Panc1 (cell line): Measurements from ENCODE around the gene NOS1AP. TPM values are rescaled to one million over a fixed set of nuclear protein-coding genes. Genes with fewer than 3 reads are reported as not detected.

Source experiments
- ATAC-seq: fragments of 200-7000 bp; cut with Tn5 transposase; 2 replicates; pipeline ENCODE4 v1.9.1; 2020; ENCODE audit warnings: mild to moderate bottlenecking, moderate library complexity
- BruUV-seq: library from RNA; stranded (reverse); fragments of 400-500 nt; replicated peaks from 2 replicates; lab custom pipeline; 2021; lab: Mats Ljungman, UMichigan
- CTCF ChIA-PET: fragments of 300-600 bp; sonication (Branson Sonifier 250); formaldehyde crosslinking; loops from one replicate; lab custom pipeline; 2022; ENCODE audit warnings: antibody characterized with exemption; lab: Charles Lee
- POLR2A ChIA-PET: fragments of 300-600 bp; sonication (Branson Sonifier 250); formaldehyde crosslinking; loops from one replicate; lab custom pipeline; 2022; ENCODE audit warnings: antibody characterized with exemption; lab: Charles Lee
- DNase-seq: peaks from one replicate; pipeline ENCODE4 v3.0.0-alpha.2; 2010; ENCODE audit warnings: low read depth, low spot score
- H3K27ac ChIP-seq: 2 replicates; pipeline ENCODE4 v1.5.1; 2011; ENCODE audit warnings: mild to moderate bottlenecking, low read length, inconsistent platforms
- H3K27me3 ChIP-seq: fragments of 200-500 bp; sonication (Bioruptor generic); 2 replicates; pipeline ENCODE4 v1.6.0; 2014; ENCODE audit warnings: low read length, inconsistent platforms; ENCODE audit not compliant: control insufficient read depth, insufficient read depth
- H3K36me3 ChIP-seq: fragments of 200-500 bp; sonication (Bioruptor generic); 2 replicates; pipeline ENCODE4 v1.5.1; 2014; ENCODE audit warnings: inconsistent platforms, mild to moderate bottlenecking, low read length, moderate library complexity; ENCODE audit not compliant: control insufficient read depth, insufficient read depth
- H3K4me1 ChIP-seq: 2 replicates; pipeline ENCODE4 v1.5.1; 2011; ENCODE audit warnings: inconsistent platforms, mild to moderate bottlenecking, low read length, moderate library complexity; ENCODE audit not compliant: control insufficient read depth, insufficient read depth
- H3K4me3 ChIP-seq, 2 experiments: 2 replicates each; pipeline ENCODE4 v1.5.1; 2011 to 2012; ENCODE audit warnings: low read depth in 2 of 2, low read length in 2 of 2, mild to moderate bottlenecking in 2 of 2, inconsistent platforms in 1 of 2, moderate library complexity in 1 of 2
- H3K9me3 ChIP-seq: fragments of 200-500 bp; sonication (Bioruptor generic); 2 replicates; pipeline ENCODE4 v1.5.1; 2014; ENCODE audit warnings: low read depth, mild to moderate bottlenecking, inconsistent platforms, low read length, moderate library complexity; ENCODE audit not compliant: control insufficient read depth, insufficient read depth
- POLR2AphosphoS5 ChIP-seq: IDR thresholded peaks from 2 replicates; pipeline ENCODE4 v1.6.1; 2012; ENCODE audit warnings: mild to moderate bottlenecking, low read depth, low read length, moderate library complexity
- SIN3A ChIP-seq: IDR thresholded peaks from 2 replicates; pipeline ENCODE4 v1.6.1; 2012; ENCODE audit warnings: low read depth, mild to moderate bottlenecking, low read length, moderate library complexity, borderline replicate concordance; ENCODE audit not compliant: insufficient read depth
- TCF7L2 ChIP-seq: IDR thresholded peaks from 2 replicates; pipeline ENCODE4 v1.6.1; 2011; ENCODE audit warnings: mild to moderate bottlenecking, low read depth, low read length, inconsistent platforms
- in situ Hi-C: cut with HindIII; loops from 2 replicates; pipeline ENCODE4 v1.10.0; 2016; ENCODE audit warnings: low sequenced_read_pairs, low pct_unique_long_range_greater_than_20kb
- intact Hi-C: fragments of 100-400 bp; cut with micrococcal nuclease; formaldehyde crosslinking; loops from one replicate; pipeline ENCODE4 v1.10.0; 2022; ENCODE audit not compliant: unreplicated experiment
- total RNA-seq: library from RNA; stranded (reverse); gene quantifications from one replicate; pipeline ENCODE4 v1.2.1, GENCODE V29; 2021; ENCODE audit not compliant: unreplicated experiment
- TF ChIP-seq, protein P1 (sequence below): fragments of 450-650 bp; IDR thresholded peaks from 2 replicates; pipeline ENCODE4 v1.5.1; 2017; ENCODE audit warnings: mild to moderate bottlenecking
- TF ChIP-seq, protein P2 (sequence below), 2 experiments: IDR thresholded peaks; 2 replicates each; pipeline ENCODE4 v1.6.1; 2011 to 2012; ENCODE audit warnings: low read depth in 2 of 2, control low read depth in 1 of 2, low read length in 1 of 2, mild to moderate bottlenecking in 1 of 2, moderate library complexity in 1 of 2; ENCODE audit not compliant: insufficient read depth in 1 of 2

Gene NOS1AP
- total RNA-seq, 1 experiment from 2014 or later, result 27.9 TPM

DNA sequence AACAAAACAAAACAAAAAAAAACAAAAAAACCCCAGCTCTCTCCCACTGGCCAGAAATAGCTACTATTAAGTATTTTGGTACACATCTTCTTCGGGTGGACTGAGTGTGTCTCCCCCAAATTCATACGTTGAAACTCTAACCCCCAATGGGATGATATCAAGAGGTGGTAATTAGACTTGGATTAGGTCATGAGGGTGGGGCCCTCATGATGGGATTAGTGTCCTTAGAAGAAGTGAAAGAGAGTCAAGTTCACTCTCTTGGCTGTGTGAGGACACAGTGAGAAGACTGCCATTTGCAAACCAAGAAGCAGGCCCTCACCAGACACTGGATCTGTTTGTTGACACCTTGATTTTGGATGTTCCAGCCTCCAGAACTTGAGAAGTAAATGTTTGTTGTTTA, 116.9 kb downstream of the NOS1AP start:
- Histone ChIP-seq H3K27ac (no peak overlapping the region; the same call in 1 of the 2 replicates), H3K4me3 (no peak overlapping the region), H3K27me3 (no peaks in the 10 kb centered on the region), H3K4me1 (peaks cover 58% of the 10 kb centered on the region), H3K36me3 (no peaks in the 10 kb centered on the region; the same call in 1 of the 2 replicates), H3K9me3 (no peaks in the 10 kb centered on the region)
- CTCF ChIA-PET, result no interaction called here
- DNase-seq, result no peak
- no peak for TF ChIP-seq POLR2AphosphoS5
- no peak for TF ChIP-seq SIN3A
- TF ChIP-seq, protein P1, sequence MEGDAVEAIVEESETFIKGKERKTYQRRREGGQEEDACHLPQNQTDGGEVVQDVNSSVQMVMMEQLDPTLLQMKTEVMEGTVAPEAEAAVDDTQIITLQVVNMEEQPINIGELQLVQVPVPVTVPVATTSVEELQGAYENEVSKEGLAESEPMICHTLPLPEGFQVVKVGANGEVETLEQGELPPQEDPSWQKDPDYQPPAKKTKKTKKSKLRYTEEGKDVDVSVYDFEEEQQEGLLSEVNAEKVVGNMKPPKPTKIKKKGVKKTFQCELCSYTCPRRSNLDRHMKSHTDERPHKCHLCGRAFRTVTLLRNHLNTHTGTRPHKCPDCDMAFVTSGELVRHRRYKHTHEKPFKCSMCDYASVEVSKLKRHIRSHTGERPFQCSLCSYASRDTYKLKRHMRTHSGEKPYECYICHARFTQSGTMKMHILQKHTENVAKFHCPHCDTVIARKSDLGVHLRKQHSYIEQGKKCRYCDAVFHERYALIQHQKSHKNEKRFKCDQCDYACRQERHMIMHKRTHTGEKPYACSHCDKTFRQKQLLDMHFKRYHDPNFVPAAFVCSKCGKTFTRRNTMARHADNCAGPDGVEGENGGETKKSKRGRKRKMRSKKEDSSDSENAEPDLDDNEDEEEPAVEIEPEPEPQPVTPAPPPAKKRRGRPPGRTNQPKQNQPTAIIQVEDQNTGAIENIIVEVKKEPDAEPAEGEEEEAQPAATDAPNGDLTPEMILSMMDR, result no peak
- TF ChIP-seq, protein P2, sequence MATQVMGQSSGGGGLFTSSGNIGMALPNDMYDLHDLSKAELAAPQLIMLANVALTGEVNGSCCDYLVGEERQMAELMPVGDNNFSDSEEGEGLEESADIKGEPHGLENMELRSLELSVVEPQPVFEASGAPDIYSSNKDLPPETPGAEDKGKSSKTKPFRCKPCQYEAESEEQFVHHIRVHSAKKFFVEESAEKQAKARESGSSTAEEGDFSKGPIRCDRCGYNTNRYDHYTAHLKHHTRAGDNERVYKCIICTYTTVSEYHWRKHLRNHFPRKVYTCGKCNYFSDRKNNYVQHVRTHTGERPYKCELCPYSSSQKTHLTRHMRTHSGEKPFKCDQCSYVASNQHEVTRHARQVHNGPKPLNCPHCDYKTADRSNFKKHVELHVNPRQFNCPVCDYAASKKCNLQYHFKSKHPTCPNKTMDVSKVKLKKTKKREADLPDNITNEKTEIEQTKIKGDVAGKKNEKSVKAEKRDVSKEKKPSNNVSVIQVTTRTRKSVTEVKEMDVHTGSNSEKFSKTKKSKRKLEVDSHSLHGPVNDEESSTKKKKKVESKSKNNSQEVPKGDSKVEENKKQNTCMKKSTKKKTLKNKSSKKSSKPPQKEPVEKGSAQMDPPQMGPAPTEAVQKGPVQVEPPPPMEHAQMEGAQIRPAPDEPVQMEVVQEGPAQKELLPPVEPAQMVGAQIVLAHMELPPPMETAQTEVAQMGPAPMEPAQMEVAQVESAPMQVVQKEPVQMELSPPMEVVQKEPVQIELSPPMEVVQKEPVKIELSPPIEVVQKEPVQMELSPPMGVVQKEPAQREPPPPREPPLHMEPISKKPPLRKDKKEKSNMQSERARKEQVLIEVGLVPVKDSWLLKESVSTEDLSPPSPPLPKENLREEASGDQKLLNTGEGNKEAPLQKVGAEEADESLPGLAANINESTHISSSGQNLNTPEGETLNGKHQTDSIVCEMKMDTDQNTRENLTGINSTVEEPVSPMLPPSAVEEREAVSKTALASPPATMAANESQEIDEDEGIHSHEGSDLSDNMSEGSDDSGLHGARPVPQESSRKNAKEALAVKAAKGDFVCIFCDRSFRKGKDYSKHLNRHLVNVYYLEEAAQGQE (IDR thresholded peaks at IDR 0.05; ENCODE audit: insufficient read depth in 1 of 2, low read depth in 2 of 2, low read length in 1 of 2), result no peak
- TF ChIP-seq TCF7L2, result no peak
- POLR2A ChIA-PET, result no interaction called here
- in situ Hi-C loops, result no loop called here
- BruUV-seq, result no TSS peak
- ATAC-seq, result no peak
- intact Hi-C loops, result no loop called here

DNA sequence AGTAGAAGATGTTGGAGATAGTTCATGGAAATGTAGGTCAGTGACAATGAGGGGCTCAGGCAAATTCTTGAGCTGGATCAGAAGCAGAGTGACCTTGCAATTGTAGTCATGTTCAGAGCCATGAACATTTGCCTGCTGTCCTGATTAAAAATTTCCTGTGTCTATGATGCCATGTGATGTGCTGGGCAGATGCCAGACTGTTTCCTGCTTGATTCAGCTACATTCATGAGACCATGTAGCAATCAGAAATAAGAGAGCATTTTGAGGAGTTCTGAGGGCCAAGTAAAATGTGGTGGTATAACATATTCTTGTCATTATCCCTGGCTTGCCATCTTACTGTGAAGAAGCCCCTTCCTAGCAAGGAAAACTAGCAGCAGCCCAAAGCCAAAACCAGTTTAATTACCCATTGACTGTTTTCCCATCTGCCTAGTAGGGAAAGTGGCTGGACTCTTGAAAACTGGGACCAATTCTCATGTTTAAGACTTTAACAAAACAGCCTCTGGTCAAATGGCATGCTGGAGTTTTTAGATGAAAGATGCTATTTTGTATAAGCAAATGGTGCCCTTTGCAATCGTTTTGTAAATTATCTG, 118.3 kb downstream of the NOS1AP start:
- Histone ChIP-seq H3K27me3 (no peaks in the 10 kb centered on the region), H3K9me3 (no peaks in the 10 kb centered on the region), H3K4me1 (peaks cover 61% of the 10 kb centered on the region), H3K36me3 (no peaks in the 10 kb centered on the region; the same call in 1 of the 2 replicates), H3K4me3 (no peak overlapping the region), H3K27ac (peak overlapping the region; percentile 54)
- ChIA-PET POLR2A (no interaction called here), CTCF (no interaction called here)
- DNase-seq (no peak), ATAC-seq (no peak)
- no TSS peak for BruUV-seq
- in situ Hi-C loops (no loop called here), intact Hi-C loops (no loop called here)
- TF ChIP-seq, protein P2 (IDR thresholded peaks at IDR 0.05; ENCODE audit: insufficient read depth in 1 of 2, low read depth in 2 of 2, low read length in 1 of 2), result no peak
